ENCODE results near the gene TDRD9.

Gene TDRD9

DNA sequence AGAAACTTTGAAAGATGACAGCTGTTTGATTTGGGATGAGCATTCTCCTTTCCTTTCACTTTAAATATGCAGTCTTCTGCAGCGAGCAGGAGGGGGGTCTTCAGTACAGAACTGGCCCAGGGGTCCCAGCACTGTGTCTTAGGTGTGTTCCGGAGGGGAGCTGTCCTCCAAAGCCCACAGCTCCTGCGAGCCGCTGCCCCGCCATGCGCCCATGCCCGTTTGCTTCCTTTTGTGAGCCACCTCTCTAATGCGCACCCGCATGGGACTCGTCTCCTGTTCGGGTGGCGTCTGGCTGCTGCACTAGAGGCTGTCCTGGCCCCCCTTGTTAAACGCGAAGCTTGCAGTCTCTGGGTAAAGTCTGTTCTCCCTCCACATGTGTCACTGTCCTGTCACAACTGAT, 108.8 kb downstream of the TDRD9 start:
- Histone ChIP-seq H3K4me1 (ENCODE audit: control insufficient read depth in 5 of 5, insufficient read depth in 5 of 5, low read length in 5 of 5) (no peaks in the 10 kb centered on the region), H3K36me3 (ENCODE audit: control insufficient read depth in 5 of 5, insufficient read depth in 5 of 5, low read length in 5 of 5) (no peaks in the 10 kb centered on the region), H3K9ac (ENCODE audit: low read length in 5 of 5) (no peak overlapping the region), H3K27ac (ENCODE audit: low read depth, low read length) (no peak overlapping the region), H3K27me3 (ENCODE audit: control insufficient read depth in 5 of 5, insufficient read depth in 4 of 5, low read length in 5 of 5) (peaks cover 10 to 26% (median 18%) of the 10 kb centered on the region in 5 donors), H3K9me3 (ENCODE audit: control insufficient read depth in 5 of 5, low read length in 5 of 5) (no peaks in the 10 kb centered on the region), H3K4me3 (ENCODE audit: low read depth in 1 of 5, low read length in 5 of 5) (no peak overlapping the region)

DNA sequence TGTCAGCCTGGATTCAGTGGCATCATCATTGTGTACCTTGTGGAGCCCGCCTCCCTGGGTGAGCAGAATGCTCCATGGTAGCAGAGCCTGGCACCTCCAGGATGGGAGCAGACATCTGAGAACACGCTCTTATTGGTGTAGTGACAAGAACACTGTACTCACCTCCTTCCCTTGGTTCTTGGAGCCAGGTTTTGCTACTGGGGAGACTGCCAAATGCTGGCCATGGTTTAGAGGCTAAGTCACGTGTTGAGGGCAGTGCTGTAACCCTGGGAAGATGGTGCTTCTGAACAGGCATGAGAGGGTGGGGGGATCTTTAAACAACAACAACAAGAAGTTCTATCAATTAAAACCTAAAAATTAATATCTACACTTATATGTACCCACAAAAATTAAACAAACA, 109.6 kb downstream of the TDRD9 start:
- H3K36me3 ChIP-seq (ENCODE audit: control insufficient read depth in 5 of 5, insufficient read depth in 5 of 5, low read length in 5 of 5), result no peaks in the 10 kb centered on the region
- no peaks in the 10 kb centered on the region for H3K4me1 ChIP-seq (ENCODE audit: control insufficient read depth in 5 of 5, insufficient read depth in 5 of 5, low read length in 5 of 5)
- no peak overlapping the region for H3K4me3 ChIP-seq (ENCODE audit: low read depth in 1 of 5, low read length in 5 of 5)
- H3K9ac ChIP-seq (ENCODE audit: low read length in 5 of 5), result no peak overlapping the region
- peaks cover 10 to 26% (median 18%) of the 10 kb centered on the region in 5 donors for H3K27me3 ChIP-seq (ENCODE audit: control insufficient read depth in 5 of 5, insufficient read depth in 4 of 5, low read length in 5 of 5)
- H3K9me3 ChIP-seq (ENCODE audit: control insufficient read depth in 5 of 5, low read length in 5 of 5), result no peaks in the 10 kb centered on the region
- H3K27ac ChIP-seq (ENCODE audit: low read depth, low read length), result no peak overlapping the region

DNA sequence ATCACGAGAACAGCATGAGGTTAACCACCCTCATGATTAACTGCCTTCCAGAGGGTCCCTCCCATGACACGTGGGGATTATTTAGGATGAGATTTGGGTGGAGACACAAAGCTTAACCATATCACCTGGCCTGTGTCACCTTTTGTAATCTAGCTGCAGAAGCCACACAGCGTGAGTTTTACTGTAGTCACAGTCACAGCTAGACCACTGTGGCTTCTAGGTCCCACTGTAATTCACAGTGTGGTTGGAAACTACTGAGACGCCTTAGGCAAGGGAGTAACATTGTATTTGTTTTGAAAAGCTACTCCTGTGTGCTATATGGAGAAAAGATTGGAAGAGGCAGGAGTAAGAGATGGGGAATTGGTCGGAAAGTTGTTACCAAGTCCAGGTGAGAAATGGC, 111.0 kb downstream of the TDRD9 start:
- Histone ChIP-seq H3K9me3 (ENCODE audit: control insufficient read depth in 5 of 5, low read length in 5 of 5) (no peaks in the 10 kb centered on the region), H3K27me3 (ENCODE audit: control insufficient read depth in 5 of 5, insufficient read depth in 4 of 5, low read length in 5 of 5) (peaks cover 7 to 26% (median 16%) of the 10 kb centered on the region in 5 donors), H3K27ac (ENCODE audit: low read depth, low read length) (no peak overlapping the region)

GRCh38 chr14:104040539-104040938, 112.3 kb downstream of the TDRD9 start:
- Histone ChIP-seq H3K4me1 (ENCODE audit: control insufficient read depth in 5 of 5, insufficient read depth in 5 of 5, low read length in 5 of 5) (no peaks in the 10 kb centered on the region), H3K27me3 (ENCODE audit: control insufficient read depth in 5 of 5, insufficient read depth in 4 of 5, low read length in 5 of 5) (peaks cover 4 to 22% (median 13%) of the 10 kb centered on the region in 5 donors), H3K27ac (ENCODE audit: low read depth, low read length) (no peak overlapping the region), H3K9ac (ENCODE audit: low read length in 5 of 5) (no peak overlapping the region), H3K36me3 (ENCODE audit: control insufficient read depth in 5 of 5, insufficient read depth in 5 of 5, low read length in 5 of 5) (no peaks in the 10 kb centered on the region), H3K9me3 (ENCODE audit: control insufficient read depth in 5 of 5, low read length in 5 of 5) (no peaks in the 10 kb centered on the region), H3K4me3 (ENCODE audit: low read depth in 1 of 5, low read length in 5 of 5) (no peak overlapping the region)

More for the DNA sequence above, 111.0 kb downstream of the TDRD9 start:
- no peak overlapping the region for H3K4me3 ChIP-seq (ENCODE audit: low read depth in 1 of 5, low read length in 5 of 5)
- no peak overlapping the region for H3K9ac ChIP-seq (ENCODE audit: low read length in 5 of 5)
- no peaks in the 10 kb centered on the region for H3K4me1 ChIP-seq (ENCODE audit: control insufficient read depth in 5 of 5, insufficient read depth in 5 of 5, low read length in 5 of 5)
- no peaks in the 10 kb centered on the region for H3K36me3 ChIP-seq (ENCODE audit: control insufficient read depth in 5 of 5, insufficient read depth in 5 of 5, low read length in 5 of 5)

- H3K9ac ChIP-seq (ENCODE audit: low read length in 5 of 5), result no peak overlapping the region
- no peak overlapping the region for H3K4me3 ChIP-seq (ENCODE audit: low read depth in 1 of 5, low read length in 5 of 5)
- no peaks in the 10 kb centered on the region for H3K9me3 ChIP-seq (ENCODE audit: control insufficient read depth in 5 of 5, low read length in 5 of 5)
- H3K27me3 ChIP-seq (ENCODE audit: control insufficient read depth in 5 of 5, insufficient read depth in 4 of 5, low read length in 5 of 5), result peaks cover 4 to 22% (median 13%) of the 10 kb centered on the region in 5 donors
- no peaks in the 10 kb centered on the region for H3K4me1 ChIP-seq (ENCODE audit: control insufficient read depth in 5 of 5, insufficient read depth in 5 of 5, low read length in 5 of 5)
- no peak overlapping the region for H3K27ac ChIP-seq (ENCODE audit: low read depth, low read length)
- no peaks in the 10 kb centered on the region for H3K36me3 ChIP-seq (ENCODE audit: control insufficient read depth in 5 of 5, insufficient read depth in 5 of 5, low read length in 5 of 5)
Observed at GRCh38 chr14:104041430-104042104, 113.3 kb downstream of the TDRD9 start.

- Histone ChIP-seq H3K9ac (ENCODE audit: low read length in 5 of 5) (no peak overlapping the region), H3K4me3 (ENCODE audit: low read depth in 1 of 5, low read length in 5 of 5) (no peak overlapping the region), H3K36me3 (ENCODE audit: control insufficient read depth in 5 of 5, insufficient read depth in 5 of 5, low read length in 5 of 5) (no peaks in the 10 kb centered on the region), H3K27me3 (ENCODE audit: control insufficient read depth in 5 of 5, insufficient read depth in 4 of 5, low read length in 5 of 5) (peaks cover 0 to 12% (median 9%) of the 10 kb centered on the region in 5 donors), H3K27ac (ENCODE audit: low read depth, low read length) (no peak overlapping the region), H3K9me3 (ENCODE audit: control insufficient read depth in 5 of 5, low read length in 5 of 5) (no peaks in the 10 kb centered on the region), H3K4me1 (ENCODE audit: control insufficient read depth in 5 of 5, insufficient read depth in 5 of 5, low read length in 5 of 5) (no peaks in the 10 kb centered on the region)
Observed at GRCh38 chr14:104044016-104044415, 115.8 kb downstream of the TDRD9 start.

- Histone ChIP-seq H3K36me3 (ENCODE audit: control insufficient read depth in 5 of 5, insufficient read depth in 5 of 5, low read length in 5 of 5) (no peaks in the 10 kb centered on the region), H3K4me1 (ENCODE audit: control insufficient read depth in 5 of 5, insufficient read depth in 5 of 5, low read length in 5 of 5) (no peaks in the 10 kb centered on the region), H3K27ac (ENCODE audit: low read depth, low read length) (no peak overlapping the region), H3K27me3 (ENCODE audit: control insufficient read depth in 5 of 5, insufficient read depth in 4 of 5, low read length in 5 of 5) (peaks cover 0 to 9% (median 3%) of the 10 kb centered on the region in 5 donors), H3K4me3 (ENCODE audit: low read depth in 1 of 5, low read length in 5 of 5) (no peak overlapping the region), H3K9ac (ENCODE audit: low read length in 5 of 5) (no peak overlapping the region), H3K9me3 (ENCODE audit: control insufficient read depth in 5 of 5, low read length in 5 of 5) (peaks cover 0 to 3% (median 0%) of the 10 kb centered on the region in 5 donors)
Observed at GRCh38 chr14:104047761-104048160, 119.5 kb downstream of the TDRD9 start.

DNA sequence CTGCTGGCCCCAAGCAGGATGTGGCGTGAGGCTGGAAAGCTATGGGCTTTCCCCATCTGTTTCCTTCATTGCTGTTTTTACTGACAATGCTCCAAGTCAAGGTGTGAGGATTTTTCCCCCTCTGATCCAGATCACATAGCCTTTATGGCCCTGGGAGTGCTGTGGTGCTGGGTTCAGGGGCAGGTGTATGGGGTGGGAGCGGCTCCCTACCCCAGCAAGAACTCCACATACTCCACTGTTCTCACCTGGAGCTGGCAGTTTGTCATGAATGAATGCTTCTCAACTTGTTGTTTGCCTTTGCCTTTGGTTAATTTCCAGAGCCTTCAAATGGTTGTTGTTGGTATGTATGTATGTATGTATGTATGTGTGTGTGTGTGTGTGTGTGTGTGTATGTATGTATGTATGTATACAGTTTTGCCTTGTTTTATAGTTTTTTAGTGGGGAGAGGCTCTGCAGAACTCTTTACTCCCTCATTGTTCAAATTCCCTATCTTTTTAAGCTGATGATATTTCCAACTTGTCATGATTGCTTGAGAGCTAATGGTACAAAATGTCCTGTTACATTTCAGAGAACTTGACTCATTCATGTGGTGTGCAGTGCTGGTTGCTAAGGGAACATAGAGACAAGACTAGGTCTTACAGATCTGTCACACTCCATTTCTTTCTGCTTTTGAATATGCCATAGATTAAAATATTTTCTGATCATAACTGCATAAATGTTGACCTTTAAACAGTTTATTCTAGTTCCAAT, 120.7 kb downstream of the TDRD9 start:
- H3K27me3 ChIP-seq (ENCODE audit: control insufficient read depth in 5 of 5, insufficient read depth in 4 of 5, low read length in 5 of 5), result peaks cover 0 to 9% (median 7%) of the 10 kb centered on the region in 5 donors
- H3K4me1 ChIP-seq (ENCODE audit: control insufficient read depth in 5 of 5, insufficient read depth in 5 of 5, low read length in 5 of 5), result no peaks in the 10 kb centered on the region
- no peaks in the 10 kb centered on the region for H3K36me3 ChIP-seq (ENCODE audit: control insufficient read depth in 5 of 5, insufficient read depth in 5 of 5, low read length in 5 of 5)
- H3K27ac ChIP-seq (ENCODE audit: low read depth, low read length), result no peak overlapping the region
- H3K9ac ChIP-seq (ENCODE audit: low read length in 5 of 5), result no peak overlapping the region
- H3K4me3 ChIP-seq (ENCODE audit: low read depth in 1 of 5, low read length in 5 of 5), result no peak overlapping the region
- H3K9me3 ChIP-seq (ENCODE audit: control insufficient read depth in 5 of 5, low read length in 5 of 5), result peaks cover 0 to 3% (median 0%) of the 10 kb centered on the region in 5 donors

- H3K36me3 ChIP-seq (ENCODE audit: control insufficient read depth in 5 of 5, insufficient read depth in 5 of 5, low read length in 5 of 5), result no peaks in the 10 kb centered on the region
- H3K4me1 ChIP-seq (ENCODE audit: control insufficient read depth in 5 of 5, insufficient read depth in 5 of 5, low read length in 5 of 5), result no peaks in the 10 kb centered on the region
- no peak overlapping the region for H3K27ac ChIP-seq (ENCODE audit: low read depth, low read length)
- peaks cover 0 to 3% (median 0%) of the 10 kb centered on the region in 5 donors for H3K9me3 ChIP-seq (ENCODE audit: control insufficient read depth in 5 of 5, low read length in 5 of 5)
- H3K27me3 ChIP-seq (ENCODE audit: control insufficient read depth in 5 of 5, insufficient read depth in 4 of 5, low read length in 5 of 5), result peaks cover 6 to 14% (median 9%) of the 10 kb centered on the region in 5 donors
- no peak overlapping the region for H3K4me3 ChIP-seq (ENCODE audit: low read depth in 1 of 5, low read length in 5 of 5)
- no peak overlapping the region for H3K9ac ChIP-seq (ENCODE audit: low read length in 5 of 5)
Observed at GRCh38 chr14:104049576-104050240, 121.5 kb downstream of the TDRD9 start.
